NCI-H510A treated with DMSO at 0.1 percent for 48 hours (cell line): ENCODE results near the gene NPAS2.

Experiments
- DNase-seq: peaks from one replicate; lab custom pipeline; 2025; lab: John Stamatoyannopoulos, UW

Gene NPAS2

GRCh38 chr2:100821911-100822265 is 1.9 kb downstream of the NPAS2 start:
- no peak for DNase-seq

DNA sequence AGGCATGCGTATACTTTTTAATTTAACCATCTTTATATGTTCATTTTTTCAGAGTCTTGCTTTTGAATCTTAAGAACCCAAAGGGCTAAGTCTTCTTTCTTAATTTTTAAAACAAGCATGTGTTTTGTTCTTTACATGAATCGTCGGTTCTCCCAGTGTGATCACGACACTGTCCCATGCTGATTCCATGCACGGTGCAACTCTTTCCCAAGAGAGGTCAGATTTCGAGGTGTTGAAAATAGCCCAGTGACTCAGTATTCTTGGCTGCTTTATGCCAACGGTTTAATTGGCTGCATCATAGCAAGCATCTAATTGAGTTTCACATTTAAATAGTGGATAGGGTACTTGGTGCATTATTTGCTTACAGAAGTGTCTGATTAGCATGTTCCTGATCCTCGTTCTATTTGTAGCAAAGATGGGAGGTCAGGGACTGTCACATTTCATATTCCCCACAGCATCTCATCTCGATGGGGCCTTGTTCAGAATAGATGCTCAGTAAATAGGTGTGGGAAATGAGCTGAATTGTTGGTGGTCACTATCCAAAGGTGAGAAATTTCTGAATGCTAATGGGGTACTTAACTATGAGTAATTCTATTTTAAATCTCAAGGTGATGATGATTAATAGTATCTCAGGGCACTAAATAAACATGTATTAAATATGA is 2.8 kb downstream of the NPAS2 start:
- DNase-seq, result no peak

GRCh38 chr2:100823665-100824438 is 3.9 kb downstream of the NPAS2 start:
- no peak for DNase-seq

DNA sequence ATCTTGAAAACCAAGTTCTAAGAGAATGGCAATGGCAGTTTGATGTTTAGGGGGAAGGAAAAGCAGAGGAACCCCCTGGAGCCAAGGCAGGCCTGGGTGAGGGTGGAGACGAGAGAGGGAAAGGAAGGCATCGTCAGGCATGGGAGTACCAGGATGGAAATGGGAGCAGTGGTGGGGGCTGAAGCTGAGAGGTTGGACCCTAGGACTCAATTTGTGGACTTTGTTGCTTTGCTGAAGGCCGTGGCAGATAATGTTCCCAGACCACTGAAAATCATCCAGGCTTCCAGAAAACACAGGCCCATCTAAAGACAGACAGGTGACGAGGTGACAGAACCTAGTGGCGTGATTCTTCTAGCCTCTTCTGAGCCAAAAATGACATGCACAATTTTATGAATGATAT is 4.9 kb downstream of the NPAS2 start:
- no peak for DNase-seq

- no peak for DNase-seq
Observed at GRCh38 chr2:100826494-100826893, 6.6 kb downstream of the NPAS2 start.

GRCh38 chr2:100831158-100831750 is 11.3 kb downstream of the NPAS2 start:
- no peak for DNase-seq

GRCh38 chr2:100831831-100832230 is 11.9 kb downstream of the NPAS2 start:
- no peak for DNase-seq

DNA sequence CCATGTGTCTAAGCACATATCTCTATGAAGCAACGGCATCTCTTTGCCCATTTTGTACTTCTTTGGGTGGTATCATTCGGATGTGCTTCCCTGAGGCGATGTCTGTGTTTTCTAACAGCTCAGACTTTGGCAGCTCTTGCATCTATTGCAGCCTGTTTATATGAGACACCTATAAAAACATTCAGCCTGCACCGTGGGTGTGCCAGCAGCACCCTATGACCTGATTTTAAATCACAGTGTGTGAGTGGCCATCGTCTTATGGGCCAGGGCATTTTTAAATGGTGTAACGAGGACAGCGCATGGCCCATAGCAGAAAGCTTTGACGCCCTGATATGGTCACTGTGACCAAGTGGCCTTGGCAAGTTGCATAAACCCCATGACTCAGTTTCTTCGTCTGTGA is 12.9 kb downstream of the NPAS2 start:
- DNase-seq, result no peak

- DNase-seq, result no peak
Observed at GRCh38 chr2:100833331-100833730, 13.4 kb downstream of the NPAS2 start.

GRCh38 chr2:100834221-100834620 is 14.3 kb downstream of the NPAS2 start:
- DNase-seq, result no peak

DNA sequence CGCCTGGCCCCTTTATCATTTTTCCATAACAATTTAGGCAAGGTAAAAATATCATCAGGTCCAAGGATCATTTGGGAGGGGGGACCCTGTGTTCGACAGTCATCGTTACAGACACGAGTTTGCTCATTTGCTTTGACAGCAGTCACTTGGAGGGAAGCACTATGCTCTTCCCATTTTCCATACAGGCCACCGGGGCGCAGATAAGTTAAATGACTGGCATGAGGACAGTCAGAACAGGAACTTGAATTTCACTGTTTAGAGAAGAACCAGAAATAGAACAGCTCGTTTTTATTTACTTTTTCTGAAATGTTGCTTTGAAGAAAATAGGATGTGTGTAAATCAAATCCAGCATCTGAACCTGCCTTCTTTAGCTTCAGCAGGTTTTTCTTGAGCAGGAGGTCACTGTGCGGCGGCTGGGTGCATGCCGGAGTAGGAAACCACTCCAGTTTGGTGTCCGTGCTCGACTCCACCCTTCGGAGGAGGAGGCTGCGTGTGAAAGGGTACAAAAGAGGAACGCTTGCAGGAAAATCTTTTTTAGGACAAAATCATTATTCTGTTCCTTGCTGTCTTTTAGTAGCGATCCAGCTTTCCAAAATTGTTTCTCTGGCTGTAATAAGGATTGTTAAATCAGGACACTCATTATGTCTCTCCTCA is 15.2 kb downstream of the NPAS2 start:
- DNase-seq, result no peak

DNA sequence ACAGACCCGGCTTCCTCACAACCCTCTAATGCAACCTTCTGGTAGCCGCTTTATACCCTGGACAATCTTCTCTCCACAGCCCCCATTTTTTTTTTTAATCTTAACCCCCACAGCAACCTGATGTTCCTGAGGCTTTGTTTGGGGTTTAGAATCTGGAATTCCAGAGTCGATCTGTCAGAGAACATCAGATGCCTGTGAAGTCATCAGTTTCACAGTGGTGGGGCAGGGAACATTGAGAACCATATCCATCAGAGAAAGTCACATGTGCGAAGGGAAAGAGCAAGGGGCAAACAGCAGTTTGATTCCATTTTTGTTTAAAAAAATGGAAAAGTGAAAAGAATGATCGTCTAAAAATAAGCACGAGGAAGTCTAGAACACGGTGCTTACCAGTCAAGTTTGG is 20.6 kb downstream of the NPAS2 start:
- no peak for DNase-seq

- DNase-seq, result no peak
Observed at GRCh38 chr2:100842241-100842922, 22.4 kb downstream of the NPAS2 start.

- no peak for DNase-seq
Observed at GRCh38 chr2:100844514-100844913, 24.6 kb downstream of the NPAS2 start.

- no peak for DNase-seq
Observed at GRCh38 chr2:100845141-100845991, 25.4 kb downstream of the NPAS2 start.

GRCh38 chr2:100846716-100847115 is 26.8 kb downstream of the NPAS2 start:
- DNase-seq, result no peak

- no peak for DNase-seq
Observed at GRCh38 chr2:100852447-100852846, 32.5 kb downstream of the NPAS2 start.

GRCh38 chr2:100852999-100853908 is 33.3 kb downstream of the NPAS2 start:
- peak; percentile 5 for DNase-seq

DNA sequence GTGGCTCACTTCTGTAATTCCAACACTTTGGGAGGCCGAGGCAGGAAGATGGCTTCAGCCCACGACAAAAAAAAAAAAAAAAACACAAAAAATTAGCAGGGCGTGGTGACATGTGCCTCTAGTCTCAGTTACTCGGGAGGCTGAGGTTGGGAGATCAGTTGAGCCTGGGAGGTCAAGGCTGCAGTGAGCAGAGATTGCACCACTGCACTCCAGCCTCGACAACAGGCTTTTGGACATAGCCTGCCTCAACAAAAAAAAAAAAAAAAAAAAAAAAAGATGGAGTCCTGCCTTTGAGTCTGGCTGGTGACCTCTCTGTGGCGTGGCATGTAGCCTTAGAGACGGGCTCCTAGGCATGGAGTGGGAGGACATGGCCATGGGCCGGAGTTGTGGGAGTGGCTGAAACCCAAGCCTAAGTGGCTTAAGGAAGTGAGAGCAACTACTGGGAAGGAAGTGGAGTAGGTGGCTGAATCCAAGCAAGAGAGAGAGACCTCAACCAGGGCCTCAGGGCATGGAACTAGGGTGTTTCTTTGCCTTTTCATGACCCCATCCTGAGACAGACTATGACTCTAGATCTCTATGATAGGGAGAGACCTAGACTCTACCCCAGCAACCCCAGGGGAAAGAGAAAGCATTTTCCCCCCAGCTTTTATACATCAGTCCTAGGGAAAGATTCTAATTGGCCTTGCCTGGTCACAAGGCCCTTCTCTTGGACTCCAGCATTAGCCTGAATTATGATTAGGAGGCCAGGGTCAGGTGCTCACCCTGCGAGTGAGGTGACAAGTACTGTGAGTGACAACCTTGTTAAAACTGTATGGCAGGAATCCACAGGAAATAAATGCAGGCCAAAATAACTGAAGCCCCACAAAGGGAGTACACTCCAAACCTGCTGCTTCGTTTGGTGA is 34.2 kb downstream of the NPAS2 start:
- DNase-seq, result no peak
